GM18907 (cell line): ENCODE measurements around the gene JAK2.
A peak's percentile ranks its signal among the peaks of the same experiment; 100 is the strongest.
"Not testable (repeated sequence)": the region's sequence is repeated elsewhere in the genome, so short reads cannot be mapped to it uniquely, and the experiment has no call there.

Source experiments
- ATAC-seq: cut with Tn5 transposase; IDR thresholded peaks from one replicate; pipeline ENCODE4 v1.9.1; 2021; ENCODE audit warnings: mild to moderate bottlenecking, moderate library complexity; ENCODE audit not compliant: unreplicated experiment

Gene JAK2

GRCh38 chr9:4980086-4980727 lies 4.9 kb upstream of the JAK2 start:
- ATAC-seq, result no peak

- no peak for ATAC-seq
Observed at GRCh38 chr9:4982721-4983482, 2.2 kb upstream of the JAK2 start.

- ATAC-seq, result no peak
Observed at GRCh38 chr9:4983601-4984165, 1.4 kb upstream of the JAK2 start.

- ATAC-seq, result no peak
Observed at GRCh38 chr9:4984171-4984620, 876 bp upstream of the JAK2 start.

- ATAC-seq, result peak; percentile 42
Observed at GRCh38 chr9:4985386-4986266, 554 bp downstream of the JAK2 start.

GRCh38 chr9:4986296-4986695 lies 1.2 kb downstream of the JAK2 start:
- ATAC-seq, result no peak

GRCh38 chr9:4986783-4987182 lies 1.7 kb downstream of the JAK2 start:
- ATAC-seq, result no peak

GRCh38 chr9:4987961-4988421 lies 2.9 kb downstream of the JAK2 start:
- no peak for ATAC-seq

GRCh38 chr9:4992872-4993271 lies 7.8 kb downstream of the JAK2 start:
- ATAC-seq, result no peak

GRCh38 chr9:4994166-4994890 lies 9.3 kb downstream of the JAK2 start:
- no peak for ATAC-seq

GRCh38 chr9:4997196-4997595 lies 12.1 kb downstream of the JAK2 start:
- no peak for ATAC-seq

- ATAC-seq, result no peak
Observed at GRCh38 chr9:4997631-4998030, 12.6 kb downstream of the JAK2 start.

GRCh38 chr9:5002811-5003210 lies 17.7 kb downstream of the JAK2 start:
- ATAC-seq, result no peak

- ATAC-seq, result no peak
Observed at GRCh38 chr9:5004481-5004880, 19.4 kb downstream of the JAK2 start.

- no peak for ATAC-seq
Observed at GRCh38 chr9:5008202-5008601, 23.1 kb downstream of the JAK2 start.

- ATAC-seq, result no peak
Observed at GRCh38 chr9:5013374-5013773, 28.3 kb downstream of the JAK2 start.

- no peak for ATAC-seq
Observed at GRCh38 chr9:5015934-5016333, 30.9 kb downstream of the JAK2 start.

GRCh38 chr9:5025416-5025815 lies 40.3 kb downstream of the JAK2 start:
- no peak for ATAC-seq

GRCh38 chr9:5031941-5032340 lies 46.9 kb downstream of the JAK2 start:
- not testable (repeated sequence) for ATAC-seq

- ATAC-seq, result no peak
Observed at GRCh38 chr9:5040730-5041389, 55.8 kb downstream of the JAK2 start.
